Peyer's patch (tissue), 4 donors: ENCODE measurements around the gene HOXB8. TPM values are rescaled to one million over a fixed set of nuclear protein-coding genes. Genes with fewer than 3 reads are reported as not detected.

Experiments used
- DNase-seq, 3 donors: peaks; one replicate each; pipeline ENCODE4 v3.0.0-alpha.2; 2017 to 2019
- H3K27ac ChIP-seq, 4 donors: fragments of 200-600 bp; sonication (generic); one replicate each; pipeline ENCODE4 v1.5.1; 2016 to 2019
- H3K27me3 ChIP-seq, 2 donors: fragments of 200-600 bp; sonication (generic); one replicate each; pipeline ENCODE4 v1.5.1; 2019
- H3K36me3 ChIP-seq, 3 donors: fragments of 200-600 bp; sonication (generic); one replicate each; pipeline ENCODE4 v1.5.1; 2016 to 2019
- H3K4me1 ChIP-seq, 4 donors: fragments of 200-600 bp; sonication (generic); one replicate each; pipeline ENCODE4 v1.5.1; 2016 to 2019
- H3K4me3 ChIP-seq, 4 donors: fragments of 200-600 bp; sonication (generic); 1 replicate in 3 of 4; 2 replicates in 1 of 4; pipeline ENCODE4 v1.5.1; 2016 to 2019; ENCODE audit warnings: mild to moderate bottlenecking in 1 of 4
- H3K9me3 ChIP-seq, 4 donors: fragments of 200-600 bp; sonication (generic); one replicate each; pipeline ENCODE4 v1.5.1; 2016 to 2019; ENCODE audit warnings: mild to moderate bottlenecking in 1 of 4
- CTCF ChIP-seq, 6 experiments: fragments of 450-650 bp in 4 of 6; fragments of 200-600 bp in 2 of 6; sonication (generic) in 1 of 6; IDR thresholded peaks; one replicate each; pipeline ENCODE4 v1.5.1; 2017 to 2019; ENCODE audit warnings: antibody characterized with exemption in 6 of 6, mild to moderate bottlenecking in 3 of 6, moderate library complexity in 1 of 6
- POLR2A ChIP-seq, 2 donors: fragments of 450-650 bp; IDR thresholded peaks; one replicate each; pipeline ENCODE4 v1.5.1; 2017; ENCODE audit warnings: antibody characterized with exemption in 2 of 2, mild to moderate bottlenecking in 2 of 2, moderate library complexity in 2 of 2
- total RNA-seq, 4 donors: library from RNA; depleted of rRNA; stranded (reverse); fragments of >200 nt; gene quantifications; one replicate each; pipeline ENCODE4 v1.1.0, GENCODE V29; 2016

The HOXB8 gene
- total RNA-seq, 4 donors from 2014 or later: 1.8 to 21.2 (median 14.9) TPM

GRCh38 chr17:48594538-48595277 is 20.4 kb downstream of the HOXB8 start:
- Histone ChIP-seq H3K9me3 (no peaks in the 10 kb centered on the region), H3K4me3 (peak overlapping the region in 1 of 4 donors; percentile 45), H3K4me1 (peaks cover 0 to 57% (median 17%) of the 10 kb centered on the region in 4 donors), H3K27ac (peak overlapping the region in 3 of 4 donors; percentile 50 to 92 (median 72)), H3K27me3 (no peaks in the 10 kb centered on the region), H3K36me3 (peaks cover 0 to 28% (median 0%) of the 10 kb centered on the region in 3 donors)
- TF ChIP-seq POLR2A (IDR thresholded peaks at IDR 0.05) (no peak), CTCF (IDR thresholded peaks at IDR 0.05) (no peak)
- peak in 2 of 3 donors; percentile 47 to 48 for DNase-seq

GRCh38 chr17:48593840-48594537 is 21.1 kb downstream of the HOXB8 start:
- peaks cover 0 to 28% (median 0%) of the 10 kb centered on the region in 3 donors for H3K36me3 ChIP-seq
- DNase-seq: peak; percentile 72 to 90 (median 81)
- H3K27me3 ChIP-seq: no peaks in the 10 kb centered on the region
- peak overlapping the region; percentile 34 to 92 (median 65) for H3K27ac ChIP-seq
- TF ChIP-seq POLR2A (IDR thresholded peaks at IDR 0.05): no peak
- TF ChIP-seq CTCF (IDR thresholded peaks at IDR 0.05): peak; percentile 71 to 86 (median 78)
- no peaks in the 10 kb centered on the region for H3K9me3 ChIP-seq
- H3K4me3 ChIP-seq: peak overlapping the region in 3 of 4 donors; percentile 20 to 50 (median 45)
- peaks cover 0 to 52% (median 17%) of the 10 kb centered on the region in 4 donors for H3K4me1 ChIP-seq

GRCh38 chr17:48593126-48593829 is 21.8 kb downstream of the HOXB8 start, which contains the start of gene HOXB5:
HOXB5 (minus strand) TSS chr17:48593779; CDS start chr17:48593682, 97 bp downstream.
- TF ChIP-seq POLR2A (IDR thresholded peaks at IDR 0.05): no peak
- TF ChIP-seq CTCF (IDR thresholded peaks at IDR 0.05): no peak
- Histone ChIP-seq H3K36me3 (peaks cover 0 to 28% (median 0%) of the 10 kb centered on the region in 3 donors), H3K4me1 (peaks cover 0 to 45% (median 14%) of the 10 kb centered on the region in 4 donors), H3K9me3 (no peaks in the 10 kb centered on the region), H3K27ac (peak within 1 kb of the TSS; percentile 34 to 92 (median 65)), H3K27me3 (no peaks in the 10 kb centered on the region), H3K4me3 (peak within 1 kb of the TSS; percentile 20 to 50 (median 38))
- peak in 2 of 3 donors; percentile 55 to 57 for DNase-seq

GRCh38 chr17:48592577-48592976 is 22.5 kb downstream of the HOXB8 start:
- DNase-seq: peak in 1 of 3 donors; percentile 44
- no peak for TF ChIP-seq CTCF (IDR thresholded peaks at IDR 0.05)
- no peak for TF ChIP-seq POLR2A (IDR thresholded peaks at IDR 0.05)
- H3K27me3 ChIP-seq: no peaks in the 10 kb centered on the region
- H3K9me3 ChIP-seq: no peaks in the 10 kb centered on the region
- H3K4me1 ChIP-seq: peaks cover 0 to 44% (median 11%) of the 10 kb centered on the region in 4 donors
- H3K4me3 ChIP-seq: peak overlapping the region; percentile 6 to 50 (median 32)
- peak overlapping the region; percentile 34 to 92 (median 62) for H3K27ac ChIP-seq
- H3K36me3 ChIP-seq: peaks cover 0 to 28% (median 0%) of the 10 kb centered on the region in 3 donors

GRCh38 chr17:48592057-48592514 is 23.0 kb downstream of the HOXB8 start:
- no peaks in the 10 kb centered on the region for H3K27me3 ChIP-seq
- DNase-seq: peak in 2 of 3 donors; percentile 45 to 47
- H3K4me1 ChIP-seq: peaks cover 0 to 45% (median 9%) of the 10 kb centered on the region in 4 donors
- no peaks in the 10 kb centered on the region for H3K9me3 ChIP-seq
- H3K36me3 ChIP-seq: peaks cover 0 to 28% (median 0%) of the 10 kb centered on the region in 3 donors
- H3K27ac ChIP-seq: peak overlapping the region; percentile 34 to 92 (median 62)
- H3K4me3 ChIP-seq: peak overlapping the region; percentile 6 to 50 (median 32)
- TF ChIP-seq POLR2A (IDR thresholded peaks at IDR 0.05): no peak
- no peak for TF ChIP-seq CTCF (IDR thresholded peaks at IDR 0.05)
